Measurements from ENCODE around the gene NDST1.

The NDST1 gene

DNA sequence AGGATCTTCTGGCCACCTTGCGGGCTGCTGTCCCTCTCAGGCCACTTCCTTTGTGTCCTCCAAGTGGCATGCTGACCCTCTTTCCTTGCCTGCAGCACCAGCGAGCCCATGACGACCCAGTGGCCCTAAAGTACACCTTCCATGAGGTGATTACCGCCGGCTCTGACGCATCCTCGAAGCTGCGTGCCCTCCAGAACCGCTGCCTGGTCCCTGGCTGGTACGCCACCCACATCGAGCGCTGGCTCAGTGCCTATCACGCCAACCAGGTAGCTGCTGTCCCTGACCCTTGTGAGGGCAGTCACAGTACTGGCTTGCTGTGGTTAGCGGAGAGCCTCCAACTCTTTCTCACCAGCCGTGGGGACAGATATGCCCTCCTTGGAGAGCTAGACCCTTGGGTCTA is 40.2 kb downstream of the NDST1 start:
- no peak overlapping the region for H3K27ac ChIP-seq (replicated peaks)
- no peaks in the 10 kb centered on the region for H3K27me3 ChIP-seq (ENCODE audit: insufficient read depth, poor library complexity, severe bottlenecking)
- DNase-seq (ENCODE audit: low read depth in 1 of 2, low spot score in 1 of 2), result no peak
- no peak for TF ChIP-seq GABPA (IDR thresholded peaks at IDR 0.05; ENCODE audit: low read depth)
- TF ChIP-seq SPI1 (IDR thresholded peaks at IDR 0.05; ENCODE audit: borderline replicate concordance, low read depth), result no peak
- TF ChIP-seq, protein P1, sequence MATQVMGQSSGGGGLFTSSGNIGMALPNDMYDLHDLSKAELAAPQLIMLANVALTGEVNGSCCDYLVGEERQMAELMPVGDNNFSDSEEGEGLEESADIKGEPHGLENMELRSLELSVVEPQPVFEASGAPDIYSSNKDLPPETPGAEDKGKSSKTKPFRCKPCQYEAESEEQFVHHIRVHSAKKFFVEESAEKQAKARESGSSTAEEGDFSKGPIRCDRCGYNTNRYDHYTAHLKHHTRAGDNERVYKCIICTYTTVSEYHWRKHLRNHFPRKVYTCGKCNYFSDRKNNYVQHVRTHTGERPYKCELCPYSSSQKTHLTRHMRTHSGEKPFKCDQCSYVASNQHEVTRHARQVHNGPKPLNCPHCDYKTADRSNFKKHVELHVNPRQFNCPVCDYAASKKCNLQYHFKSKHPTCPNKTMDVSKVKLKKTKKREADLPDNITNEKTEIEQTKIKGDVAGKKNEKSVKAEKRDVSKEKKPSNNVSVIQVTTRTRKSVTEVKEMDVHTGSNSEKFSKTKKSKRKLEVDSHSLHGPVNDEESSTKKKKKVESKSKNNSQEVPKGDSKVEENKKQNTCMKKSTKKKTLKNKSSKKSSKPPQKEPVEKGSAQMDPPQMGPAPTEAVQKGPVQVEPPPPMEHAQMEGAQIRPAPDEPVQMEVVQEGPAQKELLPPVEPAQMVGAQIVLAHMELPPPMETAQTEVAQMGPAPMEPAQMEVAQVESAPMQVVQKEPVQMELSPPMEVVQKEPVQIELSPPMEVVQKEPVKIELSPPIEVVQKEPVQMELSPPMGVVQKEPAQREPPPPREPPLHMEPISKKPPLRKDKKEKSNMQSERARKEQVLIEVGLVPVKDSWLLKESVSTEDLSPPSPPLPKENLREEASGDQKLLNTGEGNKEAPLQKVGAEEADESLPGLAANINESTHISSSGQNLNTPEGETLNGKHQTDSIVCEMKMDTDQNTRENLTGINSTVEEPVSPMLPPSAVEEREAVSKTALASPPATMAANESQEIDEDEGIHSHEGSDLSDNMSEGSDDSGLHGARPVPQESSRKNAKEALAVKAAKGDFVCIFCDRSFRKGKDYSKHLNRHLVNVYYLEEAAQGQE (IDR thresholded peaks at IDR 0.05; ENCODE audit: insufficient replicate concordance, low read depth), result no peak
- TF ChIP-seq POLR2AphosphoS5 (IDR thresholded peaks at IDR 0.05; ENCODE audit: low read depth), result no peak
- TF ChIP-seq, protein P2, sequence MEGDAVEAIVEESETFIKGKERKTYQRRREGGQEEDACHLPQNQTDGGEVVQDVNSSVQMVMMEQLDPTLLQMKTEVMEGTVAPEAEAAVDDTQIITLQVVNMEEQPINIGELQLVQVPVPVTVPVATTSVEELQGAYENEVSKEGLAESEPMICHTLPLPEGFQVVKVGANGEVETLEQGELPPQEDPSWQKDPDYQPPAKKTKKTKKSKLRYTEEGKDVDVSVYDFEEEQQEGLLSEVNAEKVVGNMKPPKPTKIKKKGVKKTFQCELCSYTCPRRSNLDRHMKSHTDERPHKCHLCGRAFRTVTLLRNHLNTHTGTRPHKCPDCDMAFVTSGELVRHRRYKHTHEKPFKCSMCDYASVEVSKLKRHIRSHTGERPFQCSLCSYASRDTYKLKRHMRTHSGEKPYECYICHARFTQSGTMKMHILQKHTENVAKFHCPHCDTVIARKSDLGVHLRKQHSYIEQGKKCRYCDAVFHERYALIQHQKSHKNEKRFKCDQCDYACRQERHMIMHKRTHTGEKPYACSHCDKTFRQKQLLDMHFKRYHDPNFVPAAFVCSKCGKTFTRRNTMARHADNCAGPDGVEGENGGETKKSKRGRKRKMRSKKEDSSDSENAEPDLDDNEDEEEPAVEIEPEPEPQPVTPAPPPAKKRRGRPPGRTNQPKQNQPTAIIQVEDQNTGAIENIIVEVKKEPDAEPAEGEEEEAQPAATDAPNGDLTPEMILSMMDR (IDR thresholded peaks at IDR 0.05; ENCODE audit: insufficient read depth, low read length), result no peak
- H3K4me3 ChIP-seq (replicated peaks; ENCODE audit: insufficient read depth, low read length), result no peak overlapping the region

DNA sequence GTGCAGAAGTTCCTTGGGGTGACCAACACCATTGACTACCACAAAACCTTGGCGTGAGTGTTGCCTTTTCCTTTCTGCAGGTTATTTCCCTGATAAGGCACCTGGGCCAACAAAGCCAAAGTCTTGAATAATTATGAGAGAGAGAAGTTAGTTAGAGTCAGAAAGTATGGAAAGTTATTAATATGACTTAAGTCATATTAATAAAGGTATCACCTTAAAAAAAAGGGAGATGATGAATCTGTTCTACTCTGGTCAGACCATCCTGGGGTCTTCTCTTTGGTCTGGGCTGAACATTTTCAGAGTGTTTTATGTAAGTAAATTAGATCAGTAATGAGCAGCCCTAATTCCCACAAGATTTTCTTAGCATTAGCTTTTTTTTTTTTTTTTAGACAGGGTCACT is 41.8 kb downstream of the NDST1 start:
- no peaks in the 10 kb centered on the region for H3K27me3 ChIP-seq (ENCODE audit: insufficient read depth, poor library complexity, severe bottlenecking)
- TF ChIP-seq, protein P1 (IDR thresholded peaks at IDR 0.05; ENCODE audit: insufficient replicate concordance, low read depth), result no peak
- H3K4me3 ChIP-seq (replicated peaks; ENCODE audit: insufficient read depth, low read length), result no peak overlapping the region
- no peak for DNase-seq (ENCODE audit: low read depth in 1 of 2, low spot score in 1 of 2)
- H3K27ac ChIP-seq (replicated peaks), result no peak overlapping the region

GRCh38 chr5:150550286-150550685 is 42.4 kb downstream of the NDST1 start:
- no peak overlapping the region for H3K4me3 ChIP-seq (replicated peaks; ENCODE audit: insufficient read depth, low read length)
- TF ChIP-seq SPI1 (IDR thresholded peaks at IDR 0.05; ENCODE audit: borderline replicate concordance, low read depth) (no peak), GABPA (IDR thresholded peaks at IDR 0.05; ENCODE audit: low read depth) (no peak), POLR2AphosphoS5 (IDR thresholded peaks at IDR 0.05; ENCODE audit: low read depth) (no peak)
- TF ChIP-seq, protein P1 (IDR thresholded peaks at IDR 0.05; ENCODE audit: insufficient replicate concordance, low read depth), result no peak
- TF ChIP-seq, protein P2 (IDR thresholded peaks at IDR 0.05; ENCODE audit: insufficient read depth, low read length), result no peak

GRCh38 chr5:150551066-150551465 is 43.1 kb downstream of the NDST1 start:
- no peak for DNase-seq (ENCODE audit: low read depth in 1 of 2, low spot score in 1 of 2)
- Histone ChIP-seq H3K4me3 (replicated peaks; ENCODE audit: insufficient read depth, low read length) (no peak overlapping the region), H3K27ac (replicated peaks) (no peak overlapping the region), H3K27me3 (ENCODE audit: insufficient read depth, poor library complexity, severe bottlenecking) (no peaks in the 10 kb centered on the region)
- TF ChIP-seq, protein P2 (IDR thresholded peaks at IDR 0.05; ENCODE audit: insufficient read depth, low read length), result no peak
- TF ChIP-seq, protein P1 (IDR thresholded peaks at IDR 0.05; ENCODE audit: insufficient replicate concordance, low read depth), result no peak
- TF ChIP-seq POLR2AphosphoS5 (IDR thresholded peaks at IDR 0.05; ENCODE audit: low read depth) (no peak), SPI1 (IDR thresholded peaks at IDR 0.05; ENCODE audit: borderline replicate concordance, low read depth) (no peak), GABPA (IDR thresholded peaks at IDR 0.05; ENCODE audit: low read depth) (no peak)

More at GRCh38 chr5:150550286-150550685, 42.4 kb downstream of the NDST1 start:
- H3K27me3 ChIP-seq (ENCODE audit: insufficient read depth, poor library complexity, severe bottlenecking), result no peaks in the 10 kb centered on the region
- no peak for DNase-seq (ENCODE audit: low read depth in 1 of 2, low spot score in 1 of 2)
- no peak overlapping the region for H3K27ac ChIP-seq (replicated peaks)

Data from HL-60 (cell line).